Measurements from ENCODE around the gene KRTAP4-12.
A peak's percentile ranks its signal among the peaks of the same experiment; 100 is the strongest.
"Not testable (repeated sequence)": the region's sequence is repeated elsewhere in the genome, so short reads cannot be mapped to it uniquely, and the experiment has no call there.

KRTAP4-12 gene

GRCh38 chr17:41123991-41124371 lies at the start of gene KRTAP4-12:
Gene KRTAP4-12 (minus strand): TSS chr17:41124182. CDS start chr17:41124122, 60 bp downstream.
- not testable (repeated sequence) for DNase-seq (ENCODE audit: low spot score)

- DNase-seq (ENCODE audit: low spot score), result no peak
Observed at GRCh38 chr17:41171886-41172285, 47.9 kb upstream of the KRTAP4-12 start.

DNA sequence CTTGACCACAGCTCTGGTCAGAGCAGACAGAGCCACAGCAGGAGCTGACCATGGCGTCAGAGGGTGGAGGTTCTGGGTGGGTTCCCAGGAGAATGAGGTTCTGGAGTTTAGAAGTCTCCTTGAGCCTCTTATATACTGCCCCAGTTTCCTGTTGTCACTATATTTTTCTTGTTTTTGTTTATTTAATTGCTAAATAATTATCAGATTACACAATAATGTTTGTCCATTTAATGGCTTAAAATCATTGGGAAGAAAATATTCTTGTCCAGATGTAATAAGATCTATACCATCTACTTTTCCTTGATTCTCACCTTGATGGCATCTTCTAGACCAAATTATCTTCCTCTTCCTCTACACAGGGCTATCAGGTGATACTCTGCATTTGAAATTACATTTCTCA lies 44.1 kb upstream of the KRTAP4-12 start, which contains the start of gene KRTAP4-3:
TSS of gene KRTAP4-3 (minus strand) at position 101 of the 400 bp plus-strand sequence. CDS start at position 52, 49 bp downstream.
- DNase-seq (ENCODE audit: low spot score), result no peak

GRCh38 chr17:41167561-41167960 lies 43.6 kb upstream of the KRTAP4-12 start:
- DNase-seq (ENCODE audit: low spot score), result no peak

DNA sequence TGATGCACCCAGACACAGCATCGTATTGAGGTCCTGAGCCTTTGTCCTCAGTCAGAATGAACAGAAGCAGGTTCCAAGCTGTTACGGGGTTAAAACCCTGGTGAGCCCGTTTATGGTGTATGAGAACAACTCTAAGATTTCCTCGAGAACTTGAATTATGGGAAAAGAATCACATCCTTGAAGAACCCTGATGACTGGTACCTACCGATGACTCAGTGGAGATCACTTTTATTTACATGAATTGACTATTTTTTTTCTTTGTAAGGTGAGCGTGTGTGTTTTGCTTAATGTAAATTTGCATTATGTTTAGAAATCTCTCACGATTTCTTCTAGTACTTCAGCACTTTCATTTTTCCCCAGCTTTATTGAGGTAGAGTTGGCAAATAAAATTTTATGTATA lies 39.8 kb upstream of the KRTAP4-12 start:
- DNase-seq (ENCODE audit: low spot score), result no peak

- no peak for DNase-seq (ENCODE audit: low spot score)
Observed at GRCh38 chr17:41160648-41161047, 36.7 kb upstream of the KRTAP4-12 start, which contains the start of gene KRTAP4-4. Gene KRTAP4-4 (minus strand): TSS chr17:41160748. CDS start chr17:41160691, 57 bp downstream.

GRCh38 chr17:41160190-41160589 lies 36.2 kb upstream of the KRTAP4-12 start:
- DNase-seq (ENCODE audit: low spot score), result not testable (repeated sequence)

- no peak for DNase-seq (ENCODE audit: low spot score)
Observed at GRCh38 chr17:41153856-41154255, 29.9 kb upstream of the KRTAP4-12 start.

- no peak for DNase-seq (ENCODE audit: low spot score)
Observed at GRCh38 chr17:41151525-41151924, 27.5 kb upstream of the KRTAP4-12 start.

DNA sequence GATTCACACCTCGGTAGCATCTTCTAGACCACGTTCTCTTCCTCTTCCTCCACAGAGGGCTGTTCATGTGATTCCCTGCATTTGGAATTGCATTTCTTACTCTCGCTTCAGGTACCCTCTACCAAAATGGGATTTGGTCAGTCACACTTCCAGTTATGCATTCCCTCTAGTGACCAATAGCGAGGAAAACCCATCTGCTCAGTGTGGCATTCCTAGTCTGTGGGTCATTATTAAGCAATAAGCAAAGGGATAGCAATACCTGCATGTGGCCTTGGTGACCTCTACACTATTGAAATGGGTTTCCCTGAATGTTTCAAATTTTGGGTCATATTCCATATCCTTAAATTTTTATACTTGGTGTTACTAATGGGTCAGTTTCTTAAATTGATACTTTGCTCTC lies 26.0 kb upstream of the KRTAP4-12 start:
- no peak for DNase-seq (ENCODE audit: low spot score)

DNA sequence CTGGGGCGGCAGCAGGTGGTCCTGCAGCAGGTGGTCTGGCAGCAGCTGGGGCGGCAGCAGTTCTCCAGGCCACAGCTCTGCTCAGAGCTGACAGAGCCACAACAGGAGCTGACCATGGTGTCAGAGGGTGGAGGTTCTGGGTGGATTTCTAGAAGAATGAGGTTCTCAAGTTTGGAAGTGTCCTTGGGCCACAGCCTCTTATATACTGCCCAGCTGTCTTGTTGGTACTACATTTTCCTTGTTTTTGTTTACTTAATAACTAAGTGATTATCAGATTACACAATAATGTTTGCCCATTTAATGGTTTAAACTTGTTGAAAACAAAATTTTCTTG lies 25.6 kb upstream of the KRTAP4-12 start, which contains the start of gene KRTAP4-5:
TSS of gene KRTAP4-5 (minus strand) at position 174 of the 334 bp plus-strand sequence. CDS start at position 116, 58 bp downstream.
- no peak for DNase-seq (ENCODE audit: low spot score)

DNA sequence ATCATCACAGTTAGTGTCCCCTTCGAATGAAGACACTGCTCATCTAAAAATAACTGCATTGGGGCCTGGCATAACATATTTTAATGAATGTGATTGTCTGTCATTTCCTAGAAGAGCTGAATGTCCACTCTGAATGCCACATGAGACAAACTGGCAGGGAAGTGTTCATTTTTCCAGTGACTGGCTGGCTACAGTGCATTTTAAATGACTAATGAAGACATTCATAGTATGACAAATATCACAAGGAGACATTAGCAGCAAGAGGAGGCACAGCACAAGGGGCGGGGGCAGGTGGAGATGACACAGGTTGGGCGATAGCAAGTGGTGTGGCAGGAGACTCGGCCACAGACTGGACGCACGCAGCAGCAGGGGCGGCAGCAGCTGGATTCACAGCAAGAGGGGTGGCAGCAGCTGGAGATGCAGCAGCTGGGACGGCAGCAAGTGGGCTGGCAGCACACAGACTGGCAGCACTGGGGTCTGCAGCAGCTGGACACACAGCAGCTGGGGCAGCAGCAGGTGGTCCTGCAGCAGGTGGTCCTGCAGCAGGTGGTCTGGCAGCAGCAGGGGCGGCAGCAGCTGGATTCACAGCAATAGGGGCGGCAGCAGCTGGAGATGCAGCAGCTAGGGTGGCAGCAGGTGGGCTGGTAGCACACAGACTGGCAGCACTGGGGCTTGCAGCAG lies 25.1 kb upstream of the KRTAP4-12 start:
- DNase-seq (ENCODE audit: low spot score), result not testable (repeated sequence)

DNA sequence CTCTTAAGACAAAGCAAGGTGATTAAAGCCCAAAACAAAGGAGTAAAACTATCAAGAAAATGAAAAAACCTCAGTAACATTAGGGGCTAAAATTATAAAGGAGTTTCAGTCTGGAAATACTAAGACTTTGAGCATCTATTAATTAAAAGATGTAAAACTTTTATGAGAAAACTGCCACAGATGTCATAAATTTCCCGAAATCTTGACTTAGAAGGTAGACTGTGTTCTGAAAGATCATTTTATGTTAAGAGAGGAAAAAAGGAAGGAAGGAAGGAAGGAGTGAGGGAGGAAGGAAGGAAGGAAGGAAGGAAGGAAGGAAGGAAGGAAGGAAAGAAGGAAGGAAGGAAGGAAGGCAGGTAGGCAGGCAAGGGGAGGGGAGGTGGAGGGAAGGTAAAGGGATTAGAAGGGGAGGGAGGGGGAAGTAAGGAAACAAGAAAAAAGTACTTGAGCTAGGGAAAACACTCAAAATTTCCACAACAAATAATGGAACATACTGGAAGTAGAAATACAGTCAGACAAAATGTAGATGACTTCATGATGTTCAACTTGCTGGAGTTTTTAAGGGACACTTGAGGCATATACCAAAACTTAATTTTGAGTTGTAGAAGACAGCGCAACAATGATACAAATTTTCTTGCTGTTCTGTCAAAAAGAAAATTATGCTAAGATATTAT lies 23.7 kb upstream of the KRTAP4-12 start:
- no peak for DNase-seq (ENCODE audit: low spot score)

GRCh38 chr17:41145261-41145660 lies 21.3 kb upstream of the KRTAP4-12 start:
- no peak for DNase-seq (ENCODE audit: low spot score)

- no peak for DNase-seq (ENCODE audit: low spot score)
Observed at GRCh38 chr17:41144846-41145245, 20.9 kb upstream of the KRTAP4-12 start.

DNA sequence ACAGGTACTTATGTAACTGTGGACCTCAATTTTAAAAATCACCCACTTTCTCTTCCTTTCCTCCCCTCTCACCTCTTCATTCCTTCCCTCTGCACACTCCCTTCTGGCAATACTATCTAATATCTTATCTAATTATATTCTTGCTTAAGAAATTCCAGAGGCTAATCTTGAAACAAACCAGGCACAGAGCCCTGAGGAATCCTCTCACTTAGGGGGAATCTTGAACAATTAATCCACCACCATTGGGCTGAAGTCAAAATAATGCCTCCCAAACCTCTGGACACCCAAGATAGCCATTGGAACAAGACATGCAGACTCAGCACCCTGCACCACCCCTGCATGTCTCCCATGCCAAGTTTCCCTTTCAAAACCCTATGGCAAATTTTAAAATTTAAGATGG lies 17.4 kb upstream of the KRTAP4-12 start:
- DNase-seq (ENCODE audit: low spot score), result no peak

GRCh38 chr17:41140360-41141131 lies 16.6 kb upstream of the KRTAP4-12 start, which contains the start of gene KRTAP4-6:
Gene KRTAP4-6 (minus strand): TSS chr17:41140544. CDS start chr17:41140487, 57 bp downstream.
- peak; percentile 72 for DNase-seq (ENCODE audit: low spot score)

- not testable (repeated sequence) for DNase-seq (ENCODE audit: low spot score)
Observed at GRCh38 chr17:41139865-41140264, 15.9 kb upstream of the KRTAP4-12 start.

DNA sequence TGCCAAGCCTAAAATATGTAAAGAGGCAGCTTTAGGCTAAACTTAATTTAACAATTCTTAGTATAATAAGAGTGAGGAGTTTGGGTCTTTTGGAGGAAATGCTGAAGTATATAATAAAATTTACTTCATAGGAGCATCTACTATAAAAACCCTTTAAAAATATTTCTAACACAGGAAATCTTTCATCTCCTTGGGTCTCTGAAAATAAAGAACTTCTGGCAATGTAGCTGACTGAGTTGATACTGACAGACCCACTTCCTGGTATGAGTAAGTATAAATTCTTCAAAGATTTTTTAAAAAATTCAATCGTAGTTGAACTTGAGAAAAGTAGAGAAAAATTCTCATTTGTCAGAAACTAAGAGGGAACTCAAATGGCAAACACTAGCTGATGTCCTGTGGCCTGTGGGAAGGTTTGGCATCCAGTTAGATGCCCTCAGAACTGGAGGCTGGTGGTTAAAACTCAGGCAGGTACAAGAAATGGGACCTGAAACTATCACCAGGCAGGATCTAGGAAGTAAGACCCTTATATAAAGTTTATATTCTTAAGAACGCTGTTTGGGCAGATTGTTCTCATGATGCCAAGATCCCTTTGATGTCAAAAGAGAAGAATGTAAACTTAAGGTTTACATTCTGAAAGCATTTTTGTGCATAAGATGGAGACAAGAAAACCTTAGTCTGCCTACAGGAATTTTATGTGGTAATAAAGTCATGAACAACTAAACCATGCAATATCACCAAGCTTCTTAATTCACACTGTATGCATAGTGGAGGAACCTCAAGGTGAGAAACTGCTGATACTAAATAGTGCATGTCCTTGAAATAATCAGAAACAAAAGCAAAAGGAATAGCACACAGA lies 10.1 kb upstream of the KRTAP4-12 start:
- DNase-seq (ENCODE audit: low spot score), result no peak

DNA sequence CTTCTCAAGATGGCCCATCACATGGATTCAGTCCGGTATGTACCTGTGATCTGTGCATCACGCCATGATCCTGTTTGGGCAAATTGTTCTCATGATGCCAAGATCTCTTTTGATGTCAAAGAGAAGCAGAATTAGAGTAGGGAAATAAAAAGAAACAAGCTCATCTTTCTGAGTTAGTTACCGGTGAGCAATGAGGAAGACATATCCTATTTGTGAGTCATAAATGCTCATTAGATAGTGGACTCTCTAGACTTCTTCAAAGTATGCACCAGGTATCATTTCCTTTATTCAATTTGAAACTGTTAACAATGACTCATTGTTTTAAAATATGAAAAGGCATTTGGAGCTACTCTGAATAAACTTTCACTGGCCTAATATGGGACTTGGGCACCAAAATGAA lies 8.0 kb upstream of the KRTAP4-12 start:
- peak; percentile 29 for DNase-seq (ENCODE audit: low spot score)

GRCh38 chr17:41127371-41127770 lies 3.4 kb upstream of the KRTAP4-12 start:
- no peak for DNase-seq (ENCODE audit: low spot score)

DNA sequence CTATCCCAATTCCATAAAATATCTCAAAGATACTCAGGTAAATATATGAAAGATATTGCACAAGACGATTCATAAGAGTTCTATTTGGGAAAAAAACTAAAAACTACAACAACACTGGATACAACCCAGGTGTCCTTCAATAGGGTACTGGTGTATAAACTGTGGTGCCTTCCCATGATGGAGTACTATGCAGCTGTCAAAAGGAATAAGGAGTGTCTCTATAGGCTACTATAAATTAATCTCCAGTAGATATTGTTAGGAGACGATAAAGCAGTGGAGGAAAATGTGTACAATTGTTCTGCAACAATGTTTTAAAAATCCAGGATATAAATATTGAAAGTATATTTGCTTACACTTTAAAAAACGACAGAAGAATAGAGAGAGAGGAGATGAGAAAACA lies 2.4 kb upstream of the KRTAP4-12 start:
- no peak for DNase-seq (ENCODE audit: low spot score)
